ENCODE measurements around the gene PACRG. TPM values are rescaled to one million over a fixed set of nuclear protein-coding genes. Genes with fewer than 3 reads are reported as not detected.

The PACRG gene
- polyA plus RNA-seq, 1 of the 3 experiments (the other 2 are of a cell fraction): 0.56 TPM

- no peak for DNase-seq
- H3K27me3 ChIP-seq (ENCODE audit: insufficient read depth): no peaks in the 10 kb centered on the region
- no peak overlapping the region for H3K27ac ChIP-seq (ENCODE audit: low read depth in 2 of 2, low read length in 1 of 2)
- no peak overlapping the region for H3K9ac ChIP-seq
- WGBS (ENCODE audit: low lambda C conversion rate): 75% methylated on average over 23 of the region's 27 CpGs
- no peak overlapping the region for H2AFZ ChIP-seq (ENCODE audit: low read depth)
- H3K36me3 ChIP-seq (replicated peaks in 1 of 2; ENCODE audit: control insufficient read depth in 1 of 2, insufficient read depth in 2 of 2, low read length in 1 of 2): no peaks in the 10 kb centered on the region
- ChIA-PET CTCF (no interaction called here), POLR2A (no interaction called here)
- H3F3A ChIP-seq (replicated peaks; ENCODE audit: insufficient read depth): no peaks in the 10 kb centered on the region
- no peak overlapping the region for H3K4me2 ChIP-seq
- peaks cover 0 to 7% of the 10 kb centered on the region in 2 experiments; a peak in 1 of 4 replicates for H3K4me1 ChIP-seq (ENCODE audit: control insufficient read depth in 1 of 2, insufficient read depth in 2 of 2, low read depth in 1 of 2, low read length in 1 of 2)
- H3K79me2 ChIP-seq (ENCODE audit: insufficient read depth): no peaks in the 10 kb centered on the region
- H3K4me3 ChIP-seq (ENCODE audit: low read depth in 2 of 2, low read length in 1 of 2): no peak overlapping the region
- H4K20me1 ChIP-seq (ENCODE audit: insufficient read depth): no peaks in the 10 kb centered on the region
- H3K9me3 ChIP-seq: no peaks in the 10 kb centered on the region
- no peaks in the 10 kb centered on the region for H3K9me2 ChIP-seq
- TF ChIP-seq NRF1 (IDR thresholded peaks at IDR 0.05; ENCODE audit: low read depth, low read length): no peak
- no peak for TF ChIP-seq CHD2 (IDR thresholded peaks at IDR 0.05; ENCODE audit: low read length, partially characterized antibody)
- no peak for TF ChIP-seq RFX5 (IDR thresholded peaks at IDR 0.05; ENCODE audit: low read length)
- no peak for TF ChIP-seq FOXM1 (IDR thresholded peaks at IDR 0.05; ENCODE audit: low read depth)
- TF ChIP-seq FOSL2 (IDR thresholded peaks at IDR 0.05; ENCODE audit: borderline replicate concordance, low read depth): no peak
- no peak for TF ChIP-seq RXRA (IDR thresholded peaks at IDR 0.05; ENCODE audit: borderline replicate concordance, low read depth)
- no peak for TF ChIP-seq EP300 (IDR thresholded peaks at IDR 0.05; ENCODE audit: borderline replicate concordance in 1 of 2, low read depth in 1 of 2, low read length in 1 of 2)
- no peak for TF ChIP-seq RCOR1 (IDR thresholded peaks at IDR 0.05; ENCODE audit: low read length)
Measured at GRCh38 chr6:163252061-163252591, 524.4 kb downstream of the PACRG start.

GRCh38 chr6:163253556-163254213, 525.9 kb downstream of the PACRG start:
- ChIA-PET POLR2A (no interaction called here), CTCF (interaction anchor here (0.6 kb wide), 1 partner anchor 22 kb away, joined by 3 read pairs; no protein-coding TSS in a partner anchor)
- Histone ChIP-seq H3K4me3 (ENCODE audit: low read depth in 2 of 2, low read length in 1 of 2) (no peak overlapping the region), H4K20me1 (ENCODE audit: insufficient read depth) (no peaks in the 10 kb centered on the region), H3K9me3 (no peaks in the 10 kb centered on the region), H2AFZ (ENCODE audit: low read depth) (no peak overlapping the region), H3K27me3 (ENCODE audit: insufficient read depth) (no peaks in the 10 kb centered on the region), H3F3A (replicated peaks; ENCODE audit: insufficient read depth) (no peaks in the 10 kb centered on the region), H3K4me1 (ENCODE audit: control insufficient read depth in 1 of 2, insufficient read depth in 2 of 2, low read depth in 1 of 2, low read length in 1 of 2) (peaks cover 0 to 7% of the 10 kb centered on the region in 2 experiments; a peak in 1 of 4 replicates), H3K9me2 (no peaks in the 10 kb centered on the region), H3K36me3 (replicated peaks in 1 of 2; ENCODE audit: control insufficient read depth in 1 of 2, insufficient read depth in 2 of 2, low read length in 1 of 2) (no peaks in the 10 kb centered on the region), H3K9ac (no peak overlapping the region), H3K27ac (ENCODE audit: low read depth in 2 of 2, low read length in 1 of 2) (no peak overlapping the region; a peak in 1 of 4 replicates), H3K79me2 (ENCODE audit: insufficient read depth) (no peaks in the 10 kb centered on the region), H3K4me2 (no peak overlapping the region)
- WGBS (ENCODE audit: low lambda C conversion rate): 48% methylated on average over 7 of the region's 9 CpGs
- TF ChIP-seq SMC3 (IDR thresholded peaks at IDR 0.05; ENCODE audit: low read depth, low read length) (no peak), NFIC (IDR thresholded peaks at IDR 0.05; ENCODE audit: borderline replicate concordance) (no peak), IRF3 (IDR thresholded peaks at IDR 0.05; ENCODE audit: low read depth, low read length) (no peak), FOXM1 (IDR thresholded peaks at IDR 0.05; ENCODE audit: low read depth) (no peak)
- no peak for DNase-seq
